ENCODE data around the gene CD74.
"Not testable (repeated sequence)": the region's sequence is repeated elsewhere in the genome, so short reads cannot be mapped to it uniquely, and the experiment has no call there.

Gene CD74

DNA sequence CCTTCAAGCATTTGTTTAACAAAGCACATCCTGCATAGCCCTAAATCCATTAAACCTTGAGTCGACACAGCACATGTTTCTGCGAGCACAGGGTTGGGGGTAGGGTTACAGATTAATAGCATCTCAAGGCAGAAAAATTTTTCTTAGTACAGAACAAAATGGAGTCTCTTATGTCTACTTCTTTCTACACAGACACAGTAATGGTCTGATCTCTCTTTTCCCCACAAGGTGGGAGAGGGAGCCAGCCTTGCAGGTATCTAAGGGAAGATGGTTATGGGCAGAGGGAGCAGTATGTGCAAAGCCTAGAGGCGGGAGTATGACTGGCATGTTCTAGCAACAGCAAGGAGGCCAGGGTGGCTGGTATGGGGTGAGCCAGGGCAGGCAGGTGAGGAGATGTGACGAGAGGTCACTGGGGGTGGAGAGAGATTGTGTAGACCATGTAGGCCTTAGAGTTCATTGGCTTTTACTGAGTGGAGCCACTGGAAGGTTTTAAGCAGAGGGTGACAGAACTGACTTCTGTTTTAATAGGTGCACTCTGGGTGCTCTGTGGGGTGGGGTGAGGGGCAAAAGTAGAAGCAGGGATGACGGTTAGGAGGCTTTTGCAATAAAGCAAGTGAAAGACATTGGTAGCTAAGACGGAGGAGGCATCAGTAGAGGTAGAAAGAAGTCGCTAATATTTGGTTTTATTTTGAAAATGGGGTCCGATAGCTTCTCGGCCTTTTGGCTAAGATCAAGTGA is 42.0 kb upstream of the CD74 start:
- no peak overlapping the region for H3K4me3 ChIP-seq (ENCODE audit: low read length)
- TF ChIP-seq, protein P1, sequence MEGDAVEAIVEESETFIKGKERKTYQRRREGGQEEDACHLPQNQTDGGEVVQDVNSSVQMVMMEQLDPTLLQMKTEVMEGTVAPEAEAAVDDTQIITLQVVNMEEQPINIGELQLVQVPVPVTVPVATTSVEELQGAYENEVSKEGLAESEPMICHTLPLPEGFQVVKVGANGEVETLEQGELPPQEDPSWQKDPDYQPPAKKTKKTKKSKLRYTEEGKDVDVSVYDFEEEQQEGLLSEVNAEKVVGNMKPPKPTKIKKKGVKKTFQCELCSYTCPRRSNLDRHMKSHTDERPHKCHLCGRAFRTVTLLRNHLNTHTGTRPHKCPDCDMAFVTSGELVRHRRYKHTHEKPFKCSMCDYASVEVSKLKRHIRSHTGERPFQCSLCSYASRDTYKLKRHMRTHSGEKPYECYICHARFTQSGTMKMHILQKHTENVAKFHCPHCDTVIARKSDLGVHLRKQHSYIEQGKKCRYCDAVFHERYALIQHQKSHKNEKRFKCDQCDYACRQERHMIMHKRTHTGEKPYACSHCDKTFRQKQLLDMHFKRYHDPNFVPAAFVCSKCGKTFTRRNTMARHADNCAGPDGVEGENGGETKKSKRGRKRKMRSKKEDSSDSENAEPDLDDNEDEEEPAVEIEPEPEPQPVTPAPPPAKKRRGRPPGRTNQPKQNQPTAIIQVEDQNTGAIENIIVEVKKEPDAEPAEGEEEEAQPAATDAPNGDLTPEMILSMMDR (conservative IDR thresholded peaks at IDR 0.05; ENCODE audit: low read length), result no peak
- no peak for DNase-seq (ENCODE audit: low read depth)

- not testable (repeated sequence) for H3K4me3 ChIP-seq (ENCODE audit: low read length); DNase-seq (ENCODE audit: low read depth)
Observed at GRCh38 chr5:150454027-150454426, 41.3 kb upstream of the CD74 start.

GRCh38 chr5:150452914-150453313 is 40.2 kb upstream of the CD74 start:
- no peak overlapping the region for H3K4me3 ChIP-seq (ENCODE audit: low read length)
- DNase-seq (ENCODE audit: low read depth), result no peak
- TF ChIP-seq, protein P1 (conservative IDR thresholded peaks at IDR 0.05; ENCODE audit: low read length), result no peak

GRCh38 chr5:150451594-150451993 is 38.9 kb upstream of the CD74 start:
- DNase-seq (ENCODE audit: low read depth), result no peak
- no peak overlapping the region for H3K4me3 ChIP-seq (ENCODE audit: low read length)
- TF ChIP-seq, protein P1 (conservative IDR thresholded peaks at IDR 0.05; ENCODE audit: low read length), result no peak

GRCh38 chr5:150449517-150450339 is 37.0 kb upstream of the CD74 start, which contains the start of gene RPS14:
RPS14 (minus strand) TSS chr5:150449739; CDS start chr5:150447733, 2,006 bp downstream.
- TF ChIP-seq, protein P1 (conservative IDR thresholded peaks at IDR 0.05; ENCODE audit: low read length), result peak; percentile 79

GRCh38 chr5:150448952-150449516 is 36.3 kb upstream of the CD74 start:
- TF ChIP-seq, protein P1 (conservative IDR thresholded peaks at IDR 0.05; ENCODE audit: low read length), result no peak
- no peak for DNase-seq (ENCODE audit: low read depth)
- peak overlapping the region; percentile 78 for H3K4me3 ChIP-seq (ENCODE audit: low read length)

More at GRCh38 chr5:150449517-150450339, 37.0 kb upstream of the CD74 start, which contains the start of gene RPS14:
- peak; percentile 93 for DNase-seq (ENCODE audit: low read depth)
- H3K4me3 ChIP-seq (ENCODE audit: low read length), result peak within 1 kb of the TSS; percentile 78

DNA sequence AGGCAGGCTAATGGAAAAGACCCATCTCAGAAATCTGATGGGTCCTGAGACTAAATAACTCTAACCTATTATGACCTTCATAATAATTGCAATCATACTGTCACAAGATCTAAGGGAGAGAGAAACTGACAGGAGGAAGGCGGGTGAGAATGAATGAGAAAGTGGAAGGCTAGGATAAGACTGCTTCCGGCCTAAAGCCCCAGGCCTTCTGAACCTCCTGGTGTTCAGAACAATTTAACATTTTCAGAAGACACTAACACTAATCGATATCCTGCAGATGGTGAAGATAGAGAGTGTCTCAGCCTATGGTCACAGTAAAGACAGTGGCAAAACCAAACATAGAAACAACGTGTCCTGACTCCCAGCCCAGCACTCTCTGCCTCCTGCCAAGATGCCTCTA is 35.6 kb upstream of the CD74 start:
- TF ChIP-seq, protein P1 (conservative IDR thresholded peaks at IDR 0.05; ENCODE audit: low read length), result no peak
- H3K4me3 ChIP-seq (ENCODE audit: low read length), result peak overlapping the region; percentile 78
- no peak for DNase-seq (ENCODE audit: low read depth)

Measured in AG10803 (cell line).